Tibial nerve (tissue), 4 donors: Measurements from ENCODE around the gene ATP5ME.

Experiments used
- CTCF ChIP-seq, 5 experiments: fragments of 200-600 bp in 3 of 5; fragments of 450-650 bp in 2 of 5; sonication (generic) in 3 of 5; IDR thresholded peaks; one replicate each; pipeline ENCODE4 v1.5.1; 2016 to 2019; ENCODE audit warnings: antibody characterized with exemption in 5 of 5, mild to moderate bottlenecking in 3 of 5, moderate library complexity in 2 of 5
- EP300 ChIP-seq, 2 donors: sonication (generic); formaldehyde crosslinking; IDR thresholded peaks; one replicate each; pipeline ENCODE4 v1.6.1; 2017; ENCODE audit warnings: antibody characterized with exemption in 2 of 2, mild to moderate bottlenecking in 1 of 2
- POLR2A ChIP-seq, 2 donors: fragments of 450-650 bp; IDR thresholded peaks; one replicate each; pipeline ENCODE4 v1.6.1; 2017; ENCODE audit warnings: antibody characterized with exemption in 2 of 2, mild to moderate bottlenecking in 2 of 2, moderate library complexity in 2 of 2

GRCh38 chr4:629636-629914, 44.5 kb downstream of the ATP5ME start:
- no peak for TF ChIP-seq CTCF (IDR thresholded peaks at IDR 0.05)
- TF ChIP-seq EP300 (IDR thresholded peaks at IDR 0.05) = no peak
- no peak for TF ChIP-seq POLR2A (IDR thresholded peaks at IDR 0.05)
